CD4-positive, alpha-beta T cell treated with Interleukin-15 for 1 hour (primary cell): ENCODE results near the gene LANCL3.
"Not testable (repeated sequence)": the region's sequence is repeated elsewhere in the genome, so short reads cannot be mapped to it uniquely, and the experiment has no call there.

Experiments
- DNase-seq: peaks from one replicate; pipeline ENCODE4 v3.0.0-alpha.2; 2020

The LANCL3 gene

GRCh38 chrX:37638047-37638446 is 66.6 kb downstream of the LANCL3 start:
- no peak for DNase-seq

GRCh38 chrX:37640142-37640541 is 68.7 kb downstream of the LANCL3 start:
- DNase-seq = no peak

- no peak for DNase-seq
These were observed 70.4 kb downstream of the LANCL3 start for GRCh38 chrX:37641859-37642258.

GRCh38 chrX:37644381-37645305 is 73.2 kb downstream of the LANCL3 start:
- no peak for DNase-seq

GRCh38 chrX:37646254-37646653 is 74.8 kb downstream of the LANCL3 start:
- no peak for DNase-seq

GRCh38 chrX:37650879-37651278 is 79.4 kb downstream of the LANCL3 start:
- DNase-seq = not testable (repeated sequence)

- no peak for DNase-seq
These were observed 80.5 kb downstream of the LANCL3 start for GRCh38 chrX:37651921-37652452.

- DNase-seq = no peak
These were observed 81.2 kb downstream of the LANCL3 start for GRCh38 chrX:37652589-37653231.

- no peak for DNase-seq
These were observed 82.1 kb downstream of the LANCL3 start for GRCh38 chrX:37653397-37654085.

GRCh38 chrX:37658343-37659030 is 87.0 kb downstream of the LANCL3 start:
- no peak for DNase-seq

- no peak for DNase-seq
These were observed 87.6 kb downstream of the LANCL3 start for GRCh38 chrX:37659047-37659446.

GRCh38 chrX:37662181-37662580 is 90.7 kb downstream of the LANCL3 start:
- DNase-seq = no peak

- no peak for DNase-seq
These were observed 95.1 kb downstream of the LANCL3 start for GRCh38 chrX:37666516-37666915.

- DNase-seq = no peak
These were observed 95.7 kb downstream of the LANCL3 start for GRCh38 chrX:37667141-37667540.

GRCh38 chrX:37672563-37672962 is 101.1 kb downstream of the LANCL3 start:
- DNase-seq = no peak

GRCh38 chrX:37676811-37677210 is 105.3 kb downstream of the LANCL3 start:
- DNase-seq = no peak

- no peak for DNase-seq
These were observed 105.8 kb downstream of the LANCL3 start for GRCh38 chrX:37677243-37677642.

- DNase-seq = no peak
These were observed 106.3 kb downstream of the LANCL3 start for GRCh38 chrX:37677765-37678164.

- no peak for DNase-seq
These were observed 107.1 kb downstream of the LANCL3 start for GRCh38 chrX:37678574-37678973.

GRCh38 chrX:37679230-37679629 is 107.8 kb downstream of the LANCL3 start:
- no peak for DNase-seq

GRCh38 chrX:37679888-37680287 is 108.4 kb downstream of the LANCL3 start:
- no peak for DNase-seq

GRCh38 chrX:37684426-37684825 is 113.0 kb downstream of the LANCL3 start:
- no peak for DNase-seq

GRCh38 chrX:37684973-37685372 is 113.5 kb downstream of the LANCL3 start:
- DNase-seq = no peak
